Endometrium (tissue), 2 donors: ENCODE results near the gene SENP8.
"Not testable (repeated sequence)": the region's sequence is repeated elsewhere in the genome, so short reads cannot be mapped to it uniquely, and the experiment has no call there.

ENCODE experiments used
- FAIRE-seq: peaks from 2 replicates; lab custom pipeline; 2012; peaks lifted over from hg19 to GRCh38; lab: Jason Lieb, UNC
- donor health status: control.
- donor health status: control.

The SENP8 gene

DNA sequence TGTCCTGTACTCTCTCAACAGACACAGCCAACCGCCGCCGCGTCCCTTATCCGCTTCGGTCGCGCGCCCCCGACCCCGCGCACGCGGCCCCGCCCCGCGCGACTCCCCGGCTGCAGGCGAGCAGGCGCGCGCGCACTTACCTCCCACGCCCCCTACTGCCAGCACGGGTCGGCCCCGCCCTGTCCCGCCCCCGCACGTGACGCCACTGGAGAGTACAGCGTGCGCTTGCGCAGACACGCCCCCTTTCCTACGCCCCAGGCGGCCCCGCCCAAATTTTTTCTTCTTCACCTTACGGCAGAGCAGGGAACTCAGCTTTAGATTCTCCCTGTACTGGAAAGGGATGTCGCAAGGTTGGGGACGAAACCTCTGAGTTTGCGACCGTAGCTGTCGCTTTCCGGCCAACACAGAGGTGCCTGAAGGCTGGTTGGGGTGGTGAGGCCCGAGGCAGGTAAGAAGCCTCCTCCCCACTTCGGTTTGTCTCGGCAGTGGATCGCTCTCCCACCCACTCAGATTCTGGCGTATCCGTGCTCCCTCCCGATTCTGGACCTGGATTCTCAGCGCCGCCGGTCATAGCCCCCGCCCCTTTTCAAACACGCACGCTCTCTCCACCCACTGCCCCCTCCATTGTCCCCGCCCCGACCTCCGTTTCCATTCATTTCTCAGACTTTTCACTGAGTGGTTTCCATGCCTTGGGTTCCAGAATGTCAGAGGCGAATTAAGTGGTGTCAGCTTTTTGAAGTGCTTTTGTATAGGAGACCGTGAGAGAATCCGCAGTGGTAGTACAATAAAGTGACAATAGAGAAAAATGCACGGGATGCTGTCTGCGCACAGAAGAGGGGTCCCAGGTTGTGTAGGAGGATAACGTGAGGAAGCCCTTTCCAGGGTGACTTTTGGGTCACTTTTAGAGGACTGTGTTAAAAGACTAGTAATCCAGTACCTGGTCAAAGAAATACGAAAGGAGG lies at the start of gene SENP8, which contains the start of gene MYO9A:
Gene SENP8 (plus strand): TSS at position 387 of the 962 bp plus-strand sequence. CDS start 21,221 bp downstream, outside the sequence.
Gene MYO9A (minus strand): TSS at position 134 of the 962 bp plus-strand sequence. CDS start 71,587 bp downstream, outside the sequence.
- peak; percentile 21 for FAIRE-seq

DNA sequence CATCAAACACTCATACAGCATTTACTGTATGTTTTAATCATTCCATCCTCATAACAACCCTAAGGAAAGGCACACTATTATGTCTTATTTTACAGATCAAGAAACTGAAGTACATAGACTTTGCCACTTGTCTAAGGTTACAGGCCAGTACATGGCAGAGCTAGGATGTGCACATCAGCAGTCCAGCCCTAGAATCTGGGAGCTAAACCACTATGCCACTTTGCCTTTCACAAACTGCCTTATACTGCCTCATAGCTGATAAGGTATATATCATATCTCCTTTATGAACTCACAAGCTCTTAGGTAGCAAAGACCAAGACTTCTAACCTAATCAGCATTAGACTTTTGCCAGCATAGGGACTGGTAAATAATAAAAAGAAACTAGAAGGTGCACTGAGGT lies 49.3 kb upstream of the SENP8 start:
- no peak for FAIRE-seq

DNA sequence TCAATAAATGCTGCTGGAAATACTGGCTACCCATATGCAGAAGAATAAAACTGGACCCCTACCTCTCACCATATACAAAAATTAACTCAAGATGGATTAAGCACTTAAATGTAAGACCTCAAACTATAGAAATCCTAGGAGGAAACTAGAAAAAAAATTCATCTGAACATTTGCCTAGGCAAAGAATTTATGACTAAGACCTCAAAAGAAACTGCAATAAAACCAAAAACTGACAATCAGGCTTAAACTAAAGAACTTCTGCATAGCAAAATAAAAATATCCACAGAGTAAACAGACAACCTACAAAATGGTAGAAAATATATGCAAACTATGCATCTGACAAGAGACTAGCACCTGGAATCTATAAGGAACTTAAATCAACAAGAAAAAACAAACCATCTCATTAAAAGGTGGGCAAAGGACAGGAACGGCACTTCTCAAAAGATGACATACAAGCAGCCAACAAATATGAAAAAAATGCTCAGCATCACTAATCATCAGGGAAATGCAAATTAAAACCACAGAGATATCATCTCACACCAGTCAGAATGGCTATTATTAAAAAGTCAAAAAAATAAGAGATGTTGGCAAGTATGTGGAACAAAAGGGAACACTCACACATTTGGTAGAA lies 47.3 kb upstream of the SENP8 start:
- no peak for FAIRE-seq

DNA sequence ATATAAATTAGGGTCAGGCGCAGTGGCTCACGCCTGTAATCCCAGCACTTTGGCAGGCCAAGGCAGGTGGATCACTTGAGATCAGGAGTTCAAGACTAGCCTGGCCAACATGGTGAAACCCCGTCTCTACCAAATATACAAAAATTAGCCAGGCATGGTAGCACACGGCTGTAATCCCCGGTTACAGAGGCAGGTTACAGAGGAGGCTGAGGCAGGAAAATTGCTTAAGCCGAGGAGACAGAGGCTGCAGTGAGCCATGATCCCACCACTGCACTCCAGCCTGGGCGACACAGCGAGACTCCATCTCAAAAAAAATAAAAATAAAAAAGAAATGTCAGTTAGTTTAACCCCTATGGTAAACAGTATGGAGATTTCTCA lies 46.8 kb upstream of the SENP8 start:
- not testable (repeated sequence) for FAIRE-seq

DNA sequence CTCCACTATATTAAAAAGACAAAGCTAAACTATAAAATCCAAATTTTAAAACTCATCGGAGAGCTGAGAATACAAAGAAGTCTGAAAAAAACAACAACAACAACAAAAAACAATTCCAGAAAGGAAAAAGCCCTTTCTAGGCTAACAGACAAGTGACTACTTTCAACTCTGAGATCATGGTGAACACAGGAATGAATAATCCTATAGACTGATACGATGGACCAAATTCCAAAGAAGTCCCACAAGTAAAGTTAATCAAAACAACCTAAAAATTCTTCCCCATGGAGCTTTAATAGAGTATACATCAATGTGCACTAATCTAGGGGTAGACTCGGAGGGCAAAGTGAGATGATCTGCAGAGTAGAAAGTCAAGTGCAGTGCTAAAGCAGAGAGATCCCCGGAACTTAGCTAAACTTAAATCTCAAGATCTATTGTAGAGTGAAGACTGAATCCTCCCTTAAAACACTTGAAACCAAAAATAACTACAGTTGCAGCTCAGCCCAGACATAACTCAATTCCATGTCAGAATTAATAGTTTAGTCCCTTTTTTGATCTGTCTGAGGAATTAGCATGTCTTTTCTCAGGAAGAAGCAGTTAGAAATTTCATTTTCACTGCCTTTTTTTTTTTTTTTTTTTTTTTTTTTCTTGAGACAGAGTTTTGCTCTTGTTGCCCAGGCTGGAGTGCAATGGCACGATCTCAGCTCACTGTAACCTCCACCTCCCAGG lies 43.7 kb upstream of the SENP8 start:
- FAIRE-seq = no peak

DNA sequence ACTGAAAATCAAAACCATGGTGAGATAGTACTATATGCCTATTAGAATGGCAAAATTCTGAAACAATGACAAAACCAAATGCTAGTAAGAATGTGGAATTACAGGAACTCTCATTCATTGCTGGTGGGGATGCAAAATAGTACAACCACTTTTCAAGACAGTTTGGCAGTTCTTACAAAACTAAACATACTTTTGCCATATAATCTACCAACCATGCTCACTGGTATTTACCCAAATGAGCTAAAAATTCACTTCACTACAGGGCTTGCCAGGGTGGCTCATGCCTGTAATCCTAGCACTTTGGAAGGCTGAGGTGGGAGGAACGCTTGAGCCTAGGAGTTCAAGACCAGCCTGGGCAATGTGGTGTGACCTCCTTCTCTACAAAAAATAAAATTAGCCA lies 40.3 kb upstream of the SENP8 start:
- FAIRE-seq = no peak

DNA sequence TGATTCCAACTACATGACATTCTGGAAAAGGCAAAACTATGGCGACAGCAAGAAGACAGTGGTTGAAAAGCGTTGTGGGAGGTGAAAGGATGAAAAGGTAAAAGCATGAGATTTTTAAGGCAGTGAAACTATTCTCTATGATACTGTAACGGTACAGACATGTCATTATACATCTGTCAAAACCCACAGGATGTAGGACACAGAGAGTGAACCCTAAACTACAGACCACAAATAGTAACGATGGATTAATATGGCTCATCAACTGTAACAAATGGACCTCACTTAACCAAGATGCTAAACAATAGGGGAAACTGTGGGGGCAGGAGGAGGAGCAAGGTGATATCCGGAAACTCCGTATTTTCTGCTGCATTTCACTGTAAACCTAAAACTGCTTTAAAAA lies 39.3 kb upstream of the SENP8 start:
- FAIRE-seq = no peak

DNA sequence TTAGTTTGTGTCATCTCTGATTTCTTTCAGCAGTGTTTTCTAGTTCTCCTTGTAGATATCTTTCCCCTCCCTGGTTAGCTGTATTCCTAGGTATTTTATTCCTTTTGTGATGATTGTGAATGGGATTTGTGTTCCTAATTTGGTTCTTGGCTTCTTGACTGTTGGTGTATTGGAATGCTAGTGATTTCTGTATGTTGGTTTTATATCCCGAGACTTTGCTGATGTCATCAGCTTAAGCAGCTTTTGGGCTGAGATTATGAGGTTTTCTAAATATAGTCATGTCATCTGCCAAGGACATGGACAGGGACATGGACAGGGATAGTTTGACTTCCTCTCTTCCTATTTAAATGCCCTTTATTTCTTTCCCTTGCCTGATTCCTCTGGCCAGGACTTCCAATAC lies 36.0 kb upstream of the SENP8 start:
- no peak for FAIRE-seq

DNA sequence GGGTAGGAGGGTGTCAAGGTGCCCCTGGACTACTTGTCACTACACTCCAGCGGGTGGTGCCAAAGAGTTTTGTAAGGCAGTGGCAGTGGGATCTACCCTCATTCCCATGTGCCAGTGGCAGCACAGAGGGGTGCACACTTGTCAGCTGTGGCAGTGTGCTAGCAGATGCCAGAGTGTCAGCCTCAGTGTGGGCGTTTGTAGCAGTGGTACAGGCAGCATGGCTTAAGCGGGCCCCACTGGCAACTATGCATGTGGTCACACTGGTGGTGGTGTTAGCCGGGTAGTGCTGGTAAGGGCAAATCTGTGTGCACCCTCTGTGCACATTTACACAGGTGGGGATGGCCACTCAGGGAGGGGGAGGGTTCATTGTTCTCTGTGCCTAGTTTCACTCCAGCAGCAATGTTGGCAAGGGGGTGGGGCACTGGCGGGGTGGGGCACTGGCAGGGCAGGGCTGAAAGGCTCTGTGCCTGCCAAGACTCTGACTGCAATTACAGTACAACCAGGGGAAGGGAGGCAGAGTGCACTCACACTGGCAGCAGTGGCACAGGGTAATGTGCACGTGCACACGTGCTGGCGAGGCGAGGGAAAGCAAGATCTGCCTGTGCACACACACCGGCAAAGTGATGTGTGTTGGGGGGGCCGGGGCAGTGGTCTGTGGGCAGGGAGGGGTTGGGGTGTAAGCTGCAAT lies 32.0 kb upstream of the SENP8 start:
- no peak for FAIRE-seq

DNA sequence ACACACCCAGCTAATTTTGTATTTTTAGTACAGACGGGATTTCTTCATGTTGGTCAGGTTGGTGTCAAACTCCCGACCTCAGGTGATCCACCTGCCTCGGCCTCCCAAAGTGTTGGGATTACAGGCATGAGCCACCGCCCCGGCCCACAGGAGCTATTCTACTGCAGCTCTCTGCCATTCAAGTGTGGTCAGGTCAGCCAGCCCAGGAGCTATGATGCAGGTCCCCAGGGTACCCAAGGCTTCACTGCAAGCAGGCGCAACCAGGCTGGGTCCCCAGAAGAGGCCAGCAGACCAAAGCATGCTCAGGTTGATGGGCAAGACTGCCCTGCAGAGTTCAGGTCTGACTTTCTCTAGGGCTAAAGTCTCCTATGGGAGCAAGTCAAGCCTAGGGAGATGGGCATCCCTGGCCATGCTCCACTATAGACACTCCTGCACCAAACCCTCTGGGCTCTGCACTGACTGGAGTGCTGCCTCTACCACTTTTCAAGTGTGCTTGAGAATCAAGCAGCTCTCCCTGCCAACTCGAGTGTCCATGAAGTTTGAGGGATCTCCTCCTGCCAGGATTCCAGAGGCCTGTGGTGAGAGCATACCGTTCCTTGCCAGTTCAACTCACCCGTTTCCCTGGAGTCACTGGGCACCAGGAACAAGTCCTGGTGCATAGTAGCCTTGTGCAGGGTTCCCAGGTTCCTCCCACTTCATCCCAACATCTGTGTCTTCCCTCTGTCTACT lies 31.1 kb upstream of the SENP8 start:
- no peak for FAIRE-seq

DNA sequence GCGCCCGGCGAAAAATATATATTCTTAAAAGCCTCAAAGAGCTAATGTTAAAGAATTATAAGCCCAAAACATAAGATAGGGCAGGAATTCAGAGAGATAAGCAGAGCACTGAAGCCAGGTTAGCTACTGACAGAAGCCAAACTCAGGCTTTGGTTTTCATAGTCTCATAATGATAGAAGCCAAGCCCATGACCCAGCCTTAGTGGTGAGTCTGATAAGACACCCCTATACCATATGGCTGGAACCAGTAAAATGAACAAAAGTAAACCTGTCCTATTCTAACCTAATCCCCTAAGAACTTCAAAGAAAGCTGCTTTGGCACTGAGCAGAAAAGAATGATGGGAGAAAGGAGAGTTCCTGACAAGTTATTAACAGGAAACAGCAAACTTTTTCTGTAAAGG lies 26.2 kb upstream of the SENP8 start:
- FAIRE-seq = no peak

DNA sequence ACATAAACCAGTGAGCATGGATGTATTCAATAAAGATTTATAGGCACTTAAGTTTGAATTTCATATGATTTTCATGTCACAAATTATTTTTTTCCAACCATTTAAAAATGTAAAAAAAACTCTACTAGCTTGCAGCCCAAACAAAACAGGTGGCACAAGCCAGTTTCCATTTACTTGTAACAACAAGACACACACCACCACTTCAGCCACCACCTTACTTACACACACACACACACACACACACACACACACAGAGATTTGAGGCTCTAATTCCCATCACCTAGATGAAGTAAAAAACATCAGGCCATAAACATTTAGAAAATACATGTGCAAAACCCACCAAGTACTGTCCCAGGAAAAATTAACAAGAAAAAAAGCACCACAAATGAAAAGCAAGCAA lies 25.5 kb upstream of the SENP8 start:
- no peak for FAIRE-seq

DNA sequence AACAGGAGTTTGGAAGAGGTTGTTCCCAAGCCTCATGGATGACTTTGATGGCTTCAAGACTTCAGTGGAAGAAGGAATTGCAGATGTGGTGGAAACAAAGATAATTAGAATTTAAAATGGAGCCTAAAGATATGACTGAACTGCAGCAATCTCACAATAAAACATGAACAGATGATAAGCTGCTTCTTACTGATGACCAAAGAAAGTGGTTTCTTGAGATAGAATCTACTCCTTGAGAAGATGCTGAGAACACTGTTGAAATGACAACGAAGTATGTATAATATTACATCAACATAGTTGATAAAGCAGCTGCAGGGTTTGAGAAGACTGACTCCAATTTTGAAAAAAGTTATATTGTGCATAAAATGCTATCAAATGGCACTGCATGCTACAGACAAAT lies 21.4 kb upstream of the SENP8 start:
- FAIRE-seq = no peak

DNA sequence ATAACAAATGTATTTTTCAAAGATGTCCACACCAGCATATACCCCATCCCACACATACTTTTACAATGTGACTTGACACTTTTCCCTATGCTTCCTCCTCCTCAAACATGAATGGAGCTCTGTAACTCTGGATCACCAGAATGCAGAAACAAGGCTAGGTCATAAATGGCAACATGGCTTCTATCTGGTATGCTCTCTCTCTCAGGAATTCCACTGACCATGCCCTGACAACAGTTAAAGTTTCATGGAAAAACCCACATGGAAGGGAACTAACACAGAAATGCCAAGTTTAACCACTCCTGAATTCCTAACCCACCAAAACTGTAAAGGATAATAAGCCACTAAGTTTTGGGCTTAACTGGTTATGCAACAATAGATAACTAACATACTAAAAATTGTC lies 20.2 kb upstream of the SENP8 start:
- no peak for FAIRE-seq

DNA sequence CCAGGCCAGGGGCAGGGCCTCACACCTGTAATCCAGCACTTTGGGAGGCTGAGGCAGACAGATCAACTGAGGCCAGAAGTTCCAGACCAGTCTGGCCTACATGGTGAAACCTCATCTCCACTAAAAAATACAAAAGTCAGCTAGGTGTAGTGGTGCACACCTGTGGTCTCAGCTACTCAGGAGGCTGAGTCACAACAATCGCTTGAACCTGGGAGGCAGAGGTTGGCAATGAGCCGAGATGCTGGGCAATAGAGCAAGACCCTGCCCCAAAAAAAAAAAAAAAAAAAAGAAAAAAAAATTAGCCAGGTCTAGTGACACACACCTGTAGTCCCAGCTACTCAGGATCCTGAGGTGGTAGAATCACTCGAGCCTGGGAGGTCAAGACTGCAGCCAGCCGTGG lies 19.0 kb upstream of the SENP8 start:
- no peak for FAIRE-seq

DNA sequence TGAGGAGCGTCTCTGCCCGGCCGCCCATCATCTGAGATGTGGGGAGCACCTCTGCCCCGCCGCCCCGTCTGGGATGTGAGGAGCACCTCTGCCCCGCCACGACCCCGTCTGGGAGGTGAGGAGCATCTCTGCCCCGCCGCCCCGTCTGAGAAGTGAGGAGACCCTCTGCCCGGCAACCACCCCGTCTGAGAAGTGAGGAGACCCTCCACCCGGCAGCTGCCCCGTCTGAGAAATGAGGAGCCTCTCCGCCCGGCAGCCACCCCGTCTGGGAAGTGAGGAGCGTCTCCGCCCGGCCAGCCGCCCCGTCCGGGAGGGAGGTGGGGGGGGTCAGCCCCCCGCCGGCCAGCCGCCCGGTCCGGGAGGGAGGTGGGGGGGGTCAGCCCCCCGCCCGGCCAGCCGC lies 17.7 kb upstream of the SENP8 start:
- not testable (repeated sequence) for FAIRE-seq

DNA sequence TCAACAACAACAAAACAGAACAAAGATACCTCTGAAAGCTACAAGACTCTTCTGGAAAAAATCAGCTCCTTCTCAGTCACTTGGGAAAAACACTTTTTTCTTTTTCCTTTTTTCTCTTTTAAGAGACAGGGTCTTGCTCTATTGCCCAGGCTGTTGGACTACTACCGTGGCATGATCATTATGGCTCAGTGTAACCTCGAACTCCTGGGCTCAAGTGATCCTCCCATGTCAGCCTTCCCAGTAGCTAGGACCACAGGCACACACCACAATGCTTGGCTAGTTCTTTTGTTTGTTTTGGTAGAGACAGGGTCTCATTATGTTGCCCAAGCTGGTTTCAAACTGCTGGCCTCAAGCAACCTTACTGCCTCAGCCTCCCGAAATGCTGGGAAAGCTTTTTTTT lies 13.1 kb upstream of the SENP8 start:
- no peak for FAIRE-seq

DNA sequence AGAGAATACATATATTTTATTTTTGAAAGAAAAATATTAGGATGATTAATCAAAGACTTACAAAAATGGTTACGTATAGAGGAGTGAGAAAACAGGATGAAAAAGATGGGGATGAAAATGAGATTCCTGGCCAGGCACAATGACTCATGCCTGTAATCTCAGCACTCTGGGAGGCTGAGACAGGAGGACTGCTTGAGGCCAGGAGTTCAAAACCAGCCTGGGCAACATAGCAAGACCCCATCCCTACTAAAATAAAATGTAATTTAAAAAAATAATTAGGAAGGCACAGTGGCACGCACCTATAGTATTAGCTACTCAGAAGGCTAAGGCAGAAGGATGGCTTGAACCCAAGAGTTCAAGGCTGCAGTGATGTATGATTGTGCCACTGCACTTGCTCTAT lies 12.1 kb upstream of the SENP8 start:
- FAIRE-seq = no peak

DNA sequence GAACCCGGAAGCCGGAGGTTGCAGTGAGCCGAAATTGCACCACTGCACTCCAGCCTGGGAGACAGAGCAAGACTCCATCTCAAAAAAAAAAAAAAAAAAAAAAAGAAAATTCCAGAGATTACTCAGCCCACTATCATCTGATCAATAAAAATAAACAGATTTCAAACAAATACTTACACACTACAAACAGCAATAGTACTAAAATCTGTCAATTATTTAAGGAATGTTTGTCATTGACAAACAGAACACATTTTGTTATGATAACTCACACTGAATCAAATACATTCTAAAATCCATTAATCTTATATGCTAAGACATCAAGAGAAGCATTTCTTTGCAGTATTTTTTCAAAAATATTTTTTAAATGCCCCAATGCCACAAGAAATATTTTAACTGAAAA lies 7.8 kb upstream of the SENP8 start:
- FAIRE-seq = no peak

DNA sequence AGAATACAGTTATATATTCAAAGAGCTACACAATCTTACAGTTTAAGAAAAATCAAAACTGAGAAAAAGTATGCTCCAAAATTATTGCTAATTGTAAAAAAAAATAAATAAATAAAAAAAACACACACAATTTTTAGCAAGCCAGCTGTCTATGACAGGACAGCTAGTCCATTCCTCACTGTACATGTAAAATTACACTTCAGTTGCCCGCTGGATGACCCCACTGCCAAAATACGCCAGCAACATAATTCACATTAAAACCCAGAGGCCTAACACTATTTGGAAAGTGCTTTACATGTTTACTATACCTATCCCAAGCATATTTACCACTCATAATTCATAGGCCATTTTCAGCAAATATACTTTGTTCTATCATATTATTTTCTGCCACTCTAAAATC lies 6.1 kb upstream of the SENP8 start:
- no peak for FAIRE-seq

DNA sequence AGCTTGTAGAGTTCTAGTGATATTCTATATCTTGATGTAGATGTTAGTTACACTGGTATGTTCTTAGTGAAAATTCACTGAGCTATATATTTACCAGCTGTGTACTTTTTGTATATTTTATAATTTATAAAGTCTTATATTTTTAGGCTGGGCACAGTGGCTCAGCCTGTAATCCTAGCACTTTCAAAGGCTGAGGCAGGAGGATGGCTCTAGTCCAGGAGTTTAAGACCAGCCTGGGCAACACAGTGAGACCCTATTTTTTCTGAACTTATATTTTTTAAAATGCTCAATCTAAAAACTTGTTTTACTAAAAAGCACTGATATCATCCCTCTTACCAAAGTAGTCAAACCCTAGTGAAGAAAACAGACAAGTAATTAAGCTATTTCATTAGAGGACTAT lies 5.4 kb upstream of the SENP8 start:
- FAIRE-seq = no peak
